Kidney tubule cell (primary cell): ENCODE results near the gene MON2.
"Not testable (repeated sequence)": the region's sequence is repeated elsewhere in the genome, so short reads cannot be mapped to it uniquely, and the experiment has no call there.

Source experiments
- DNase-seq: peaks from one replicate; pipeline ENCODE4 v3.0.0-alpha.2; 2018; ENCODE audit warnings: low spot score

MON2 gene, protein sequence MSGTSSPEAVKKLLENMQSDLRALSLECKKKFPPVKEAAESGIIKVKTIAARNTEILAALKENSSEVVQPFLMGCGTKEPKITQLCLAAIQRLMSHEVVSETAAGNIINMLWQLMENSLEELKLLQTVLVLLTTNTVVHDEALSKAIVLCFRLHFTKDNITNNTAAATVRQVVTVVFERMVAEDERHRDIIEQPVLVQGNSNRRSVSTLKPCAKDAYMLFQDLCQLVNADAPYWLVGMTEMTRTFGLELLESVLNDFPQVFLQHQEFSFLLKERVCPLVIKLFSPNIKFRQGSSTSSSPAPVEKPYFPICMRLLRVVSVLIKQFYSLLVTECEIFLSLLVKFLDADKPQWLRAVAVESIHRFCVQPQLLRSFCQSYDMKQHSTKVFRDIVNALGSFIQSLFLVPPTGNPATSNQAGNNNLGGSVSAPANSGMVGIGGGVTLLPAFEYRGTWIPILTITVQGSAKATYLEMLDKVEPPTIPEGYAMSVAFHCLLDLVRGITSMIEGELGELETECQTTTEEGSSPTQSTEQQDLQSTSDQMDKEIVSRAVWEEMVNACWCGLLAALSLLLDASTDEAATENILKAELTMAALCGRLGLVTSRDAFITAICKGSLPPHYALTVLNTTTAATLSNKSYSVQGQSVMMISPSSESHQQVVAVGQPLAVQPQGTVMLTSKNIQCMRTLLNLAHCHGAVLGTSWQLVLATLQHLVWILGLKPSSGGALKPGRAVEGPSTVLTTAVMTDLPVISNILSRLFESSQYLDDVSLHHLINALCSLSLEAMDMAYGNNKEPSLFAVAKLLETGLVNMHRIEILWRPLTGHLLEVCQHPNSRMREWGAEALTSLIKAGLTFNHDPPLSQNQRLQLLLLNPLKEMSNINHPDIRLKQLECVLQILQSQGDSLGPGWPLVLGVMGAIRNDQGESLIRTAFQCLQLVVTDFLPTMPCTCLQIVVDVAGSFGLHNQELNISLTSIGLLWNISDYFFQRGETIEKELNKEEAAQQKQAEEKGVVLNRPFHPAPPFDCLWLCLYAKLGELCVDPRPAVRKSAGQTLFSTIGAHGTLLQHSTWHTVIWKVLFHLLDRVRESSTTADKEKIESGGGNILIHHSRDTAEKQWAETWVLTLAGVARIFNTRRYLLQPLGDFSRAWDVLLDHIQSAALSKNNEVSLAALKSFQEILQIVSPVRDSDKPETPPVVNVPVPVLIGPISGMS (N-terminal part only)

DNA sequence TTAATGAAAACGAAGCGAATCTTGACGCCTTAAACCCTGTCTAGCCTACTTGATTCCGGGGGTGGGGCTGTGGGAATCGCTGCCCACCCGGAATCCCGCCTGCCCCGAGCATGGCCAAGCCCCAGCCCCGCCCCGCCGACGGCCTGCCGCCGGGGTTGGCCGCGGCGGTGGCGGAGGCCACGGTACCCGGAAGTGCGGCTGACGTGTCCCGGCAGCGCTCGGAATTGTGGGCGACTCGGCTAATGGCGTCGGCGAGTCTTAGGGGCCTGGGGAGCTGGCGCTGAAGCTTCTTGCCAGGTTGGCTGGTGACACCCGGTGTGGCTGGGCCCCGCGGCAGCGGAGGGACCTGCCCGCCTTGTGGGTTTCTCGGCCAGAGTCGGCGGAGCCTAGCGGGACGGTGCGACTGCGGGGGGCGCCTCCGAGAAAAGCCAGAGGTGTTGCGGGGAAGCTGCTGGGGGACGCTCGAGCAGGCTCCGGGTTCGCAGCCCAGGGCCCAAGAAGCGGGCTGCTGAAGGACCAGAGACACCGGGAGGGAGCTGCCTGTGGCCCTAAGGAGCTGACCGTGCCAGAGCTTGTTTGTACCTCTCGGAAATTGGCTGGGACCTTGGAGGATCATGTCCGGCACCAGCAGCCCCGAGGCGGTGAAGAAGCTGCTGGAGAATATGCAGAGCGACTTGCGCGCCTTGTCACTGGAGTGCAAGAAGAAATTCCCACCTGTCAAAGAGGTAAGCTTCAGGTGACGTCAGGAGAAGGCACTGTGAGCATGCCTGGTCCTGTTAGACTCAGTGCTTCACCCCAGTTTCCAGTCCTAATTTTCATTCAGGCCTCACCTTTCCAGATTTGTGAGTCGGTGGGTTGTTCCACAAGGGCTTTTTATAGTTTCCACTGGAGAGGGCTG lies at the start of gene MON2:
Gene MON2 (plus strand): TSS at position 233 of the 898 bp plus-strand sequence. CDS start 382 bp downstream, at position 615.
- peak; percentile 88 for DNase-seq

DNA sequence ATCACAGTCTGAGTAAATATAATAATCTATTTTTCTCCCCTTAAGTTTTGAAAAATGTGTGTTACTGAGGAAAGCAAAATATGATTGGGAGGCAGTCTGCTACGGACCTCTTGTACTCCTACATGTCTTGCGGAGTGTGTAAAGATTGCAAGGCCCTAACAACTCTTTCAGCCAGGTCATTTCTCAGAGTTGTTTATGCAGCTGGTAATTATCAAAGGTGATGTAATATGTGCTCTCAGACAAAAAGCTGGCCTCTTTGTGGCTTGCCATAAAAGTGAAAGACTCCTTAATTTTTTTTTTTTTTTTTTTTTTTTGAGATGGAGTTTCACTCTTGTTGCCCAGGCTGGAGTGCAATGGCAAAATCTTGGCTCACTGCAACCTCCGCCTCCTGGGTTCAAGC lies 40.5 kb upstream of the MON2 start:
- DNase-seq, result no peak

DNA sequence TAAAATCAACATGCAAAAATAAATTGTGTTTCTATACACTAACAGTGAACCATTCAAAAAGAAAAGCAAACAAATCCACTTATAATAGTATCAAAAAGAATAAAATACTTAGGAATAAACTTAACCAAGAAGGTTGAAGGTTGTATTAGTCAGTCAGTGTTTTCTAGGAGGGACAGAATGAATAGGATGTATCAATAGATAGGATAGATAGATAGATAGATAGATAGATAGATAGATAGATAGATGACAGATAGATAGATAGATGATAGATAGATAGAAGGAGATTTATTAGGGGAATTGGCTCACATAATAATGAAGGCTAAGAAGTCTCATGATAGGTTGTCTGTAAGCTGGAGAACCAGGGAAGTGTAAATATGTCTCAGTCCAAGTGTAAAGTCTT lies 37.2 kb upstream of the MON2 start:
- no peak for DNase-seq

DNA sequence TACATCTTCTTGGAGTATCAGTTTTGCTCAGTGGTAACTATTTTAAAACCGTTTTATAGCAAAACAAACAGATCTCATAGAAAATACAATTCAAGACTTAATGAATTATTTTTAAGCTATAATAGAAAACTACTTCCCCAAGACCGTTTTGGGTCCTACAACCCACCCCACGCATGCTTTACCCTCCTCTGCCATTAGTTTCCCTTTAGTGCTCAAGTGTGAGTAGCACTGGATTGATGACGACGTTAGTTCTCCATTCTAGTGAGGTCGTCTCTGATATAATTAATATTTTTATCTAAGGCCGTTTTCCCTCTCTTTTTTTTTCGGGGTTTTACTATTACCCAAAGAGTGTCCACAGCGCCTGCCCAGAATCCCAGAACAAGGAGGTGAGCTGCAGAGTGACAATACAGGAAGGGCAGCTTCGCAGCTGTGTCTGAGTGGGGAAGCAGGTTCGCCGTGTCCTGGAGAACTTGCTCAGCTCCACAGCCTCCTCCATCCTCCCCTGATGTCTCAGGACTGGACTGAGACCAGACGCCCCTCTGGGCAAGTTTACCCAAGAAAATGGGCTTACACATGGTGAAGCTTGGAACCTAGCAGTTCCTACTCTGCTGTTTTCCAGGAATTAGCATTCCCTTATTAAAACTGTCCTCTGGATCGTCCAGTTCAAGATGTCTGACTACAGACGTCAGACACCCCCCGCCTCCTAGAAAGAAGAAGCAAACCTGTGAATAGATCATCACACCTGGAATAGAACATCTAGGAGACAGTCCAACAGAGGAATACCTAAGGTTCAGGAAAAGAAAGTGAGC lies 31.9 kb upstream of the MON2 start:
- DNase-seq, result peak; percentile 6

DNA sequence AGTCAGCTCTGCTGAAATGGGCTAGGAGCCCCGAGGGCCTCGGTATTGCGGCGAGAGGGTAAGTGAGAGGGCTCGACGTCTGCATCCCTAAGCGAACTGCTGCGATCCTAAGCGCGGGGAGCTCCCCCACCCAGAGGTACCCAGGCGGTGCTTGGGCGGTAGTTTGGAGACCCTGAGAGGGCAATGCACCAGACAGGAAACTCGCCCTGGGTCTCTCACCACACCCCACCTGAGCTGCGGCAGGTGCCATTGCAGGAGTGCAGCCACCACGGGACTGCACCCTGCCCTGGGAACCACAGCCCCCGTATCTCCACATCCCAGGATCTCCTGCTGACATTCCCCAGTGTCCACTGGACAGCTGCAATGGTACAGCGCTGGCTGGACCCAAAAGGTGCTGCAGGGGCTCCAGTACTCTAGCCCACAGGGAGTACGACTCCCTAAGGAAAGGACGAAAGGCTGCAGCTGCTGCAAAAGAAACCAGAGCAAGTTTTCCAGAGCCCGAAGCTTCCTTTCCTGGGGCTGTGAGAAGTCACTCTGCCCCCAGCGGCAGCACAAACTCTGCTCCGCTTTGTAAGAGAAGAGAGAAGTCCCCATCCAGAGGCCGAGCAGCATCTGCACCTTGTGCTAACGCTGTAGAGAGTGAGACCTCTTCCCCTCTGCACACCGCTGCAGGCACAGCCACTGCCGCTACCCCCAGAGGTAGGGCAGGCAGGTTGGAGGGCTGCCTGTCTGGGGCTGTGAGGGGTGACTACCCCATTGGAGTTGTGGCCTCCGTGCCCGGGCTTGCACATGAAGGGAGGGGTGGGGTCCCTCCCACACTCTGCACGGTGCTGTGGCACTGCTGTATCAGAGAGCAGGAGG lies 31.1 kb upstream of the MON2 start:
- DNase-seq, result peak; percentile 72

DNA sequence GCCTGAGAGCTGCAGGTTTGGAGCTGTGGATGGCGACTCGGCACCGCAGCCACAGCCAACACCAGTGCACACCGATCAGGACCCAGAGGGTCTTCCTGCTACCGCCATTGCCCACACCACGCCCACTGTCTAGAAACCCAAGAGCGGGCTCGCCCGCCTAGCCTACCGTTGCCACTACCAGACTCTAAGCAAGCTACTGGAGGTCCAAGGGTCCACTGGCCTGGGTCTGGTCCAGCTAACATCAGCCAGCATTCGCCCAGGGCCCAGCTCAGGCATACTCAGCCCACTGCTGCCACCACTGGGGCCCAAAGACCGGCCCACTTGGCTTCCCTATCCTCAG lies 30.5 kb upstream of the MON2 start:
- DNase-seq, result no peak

DNA sequence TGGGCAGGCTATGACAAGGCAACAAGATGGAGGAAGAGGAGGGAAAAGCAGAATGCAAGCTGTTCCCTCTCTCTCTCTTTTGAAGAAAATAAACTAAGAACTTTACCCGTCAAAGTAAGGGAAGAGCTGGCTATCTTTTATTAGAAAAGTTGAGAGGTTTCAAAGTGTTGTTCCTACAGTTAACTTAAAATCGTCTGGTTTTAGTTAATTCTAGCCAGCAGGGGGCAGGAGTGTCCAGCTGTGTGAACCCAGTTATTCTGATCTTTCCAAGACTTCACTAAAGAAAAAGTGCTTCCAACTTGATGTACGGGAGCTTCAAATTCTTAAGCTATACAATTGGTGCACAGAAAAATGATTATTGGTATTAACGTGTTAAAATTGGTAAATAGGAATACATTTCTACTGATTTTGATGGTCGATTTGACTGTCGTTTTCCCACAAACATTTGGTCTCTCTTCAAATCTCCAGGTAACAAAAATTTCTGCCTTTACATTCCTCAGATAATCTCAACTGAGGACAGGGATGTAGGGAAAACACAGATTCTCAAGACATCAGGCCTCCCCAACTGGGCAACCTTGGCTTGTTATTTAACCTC lies 28.4 kb upstream of the MON2 start:
- peak; percentile 57 for DNase-seq

DNA sequence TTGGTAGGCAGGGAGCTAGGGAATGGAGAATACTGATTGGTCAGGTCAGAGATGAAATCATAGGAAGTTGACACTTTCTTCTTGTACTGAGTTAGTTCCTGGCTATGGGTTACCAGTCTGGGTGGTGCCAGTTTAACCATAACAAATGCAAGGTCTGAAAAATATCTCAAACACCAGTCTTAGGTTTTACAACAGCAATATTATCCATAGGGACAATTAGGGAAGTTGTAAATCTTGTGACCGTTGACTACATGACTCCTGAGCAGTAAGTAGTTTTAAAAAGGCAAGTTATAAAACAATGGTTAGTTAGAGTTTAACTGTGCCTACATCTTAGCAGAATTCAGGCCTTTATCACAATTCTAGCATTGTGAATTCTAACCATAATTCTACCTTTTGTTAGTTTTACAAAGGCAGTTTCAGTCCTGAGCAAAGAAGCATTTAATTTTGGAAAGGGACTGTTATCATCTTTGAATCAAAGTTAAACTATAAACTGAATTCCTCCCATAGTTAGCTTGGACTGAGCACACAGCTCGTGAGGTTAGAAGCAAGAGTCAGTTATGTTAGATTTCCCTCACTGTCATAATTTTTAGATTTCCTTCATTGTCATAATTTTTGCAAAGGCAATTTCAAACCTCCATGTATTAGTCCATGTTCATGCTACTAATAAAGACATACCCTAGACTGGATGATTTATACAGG lies 19.7 kb upstream of the MON2 start:
- no peak for DNase-seq

DNA sequence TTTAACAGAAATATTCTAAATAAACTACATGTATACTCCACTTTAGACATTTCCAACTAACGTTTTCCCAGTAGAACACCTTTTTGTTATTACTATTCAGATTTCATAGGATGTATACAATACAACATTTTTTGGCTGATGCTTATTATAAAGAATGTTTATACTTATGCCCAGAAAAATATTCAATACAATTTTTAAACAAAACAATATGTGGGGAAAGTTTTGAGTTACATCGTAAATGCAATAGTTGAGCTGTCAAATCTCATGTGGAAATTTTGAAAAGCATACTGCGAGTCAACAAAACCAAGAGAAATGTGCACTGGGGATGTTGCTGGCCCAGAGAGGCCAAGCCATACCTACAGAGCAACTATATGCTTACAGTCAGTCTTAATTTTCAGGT lies 18.2 kb upstream of the MON2 start:
- no peak for DNase-seq

DNA sequence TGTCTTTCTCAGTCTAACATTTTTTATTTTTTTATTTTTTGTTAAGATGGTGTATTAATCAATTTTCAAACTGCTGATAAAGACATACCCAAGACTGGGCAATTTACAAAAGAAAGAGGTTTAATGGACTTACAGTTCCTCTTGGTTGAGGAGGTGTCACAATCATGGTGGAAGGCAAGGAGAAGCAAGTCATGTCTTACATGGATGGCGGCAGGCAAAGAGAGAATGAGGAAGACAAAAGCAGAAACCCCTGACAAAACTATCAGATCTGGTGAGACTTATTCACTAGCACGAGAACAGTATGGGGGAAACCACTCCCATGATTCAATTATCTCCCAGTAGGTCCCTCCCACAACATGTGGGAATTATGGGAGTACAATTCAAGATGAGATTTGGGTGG lies 11.2 kb upstream of the MON2 start:
- not testable (repeated sequence) for DNase-seq

DNA sequence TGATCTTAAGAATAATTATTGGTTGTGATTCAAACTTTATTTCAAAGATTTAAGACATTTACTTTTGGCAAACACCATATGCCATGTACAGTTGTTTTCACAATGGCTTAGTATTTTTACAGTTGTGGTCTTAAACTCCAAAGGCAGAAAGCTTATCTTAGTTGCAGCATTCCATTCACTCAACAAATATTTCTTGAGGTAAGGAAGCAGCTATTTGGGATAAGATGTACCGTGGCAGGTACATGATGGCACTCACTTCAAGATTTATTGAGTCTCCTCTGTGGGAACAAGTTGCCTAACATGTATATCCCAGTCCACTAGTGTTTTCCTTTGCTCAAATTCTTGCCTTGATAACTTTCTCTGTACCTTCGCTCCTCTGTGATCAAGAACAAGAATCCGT lies 8.0 kb upstream of the MON2 start:
- DNase-seq, result no peak

DNA sequence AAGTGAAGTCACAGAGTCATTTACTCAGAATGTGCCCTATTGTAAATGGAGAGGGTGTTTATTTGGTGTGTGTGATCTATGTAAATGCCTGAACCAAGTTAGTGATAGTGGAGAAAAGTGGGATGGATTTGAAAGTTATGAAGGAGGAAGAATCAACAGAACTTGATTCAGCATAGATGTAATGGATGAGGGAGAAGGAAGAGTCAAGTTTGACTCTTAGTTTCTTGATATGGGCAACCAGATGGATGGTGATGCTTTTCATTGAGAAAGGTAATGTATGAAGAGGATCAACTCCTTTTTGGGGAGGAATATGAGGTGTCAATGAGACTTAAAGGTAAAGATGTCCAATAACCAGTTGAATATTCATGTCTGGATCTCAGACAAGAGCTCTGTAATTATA lies 6.7 kb upstream of the MON2 start:
- no peak for DNase-seq

DNA sequence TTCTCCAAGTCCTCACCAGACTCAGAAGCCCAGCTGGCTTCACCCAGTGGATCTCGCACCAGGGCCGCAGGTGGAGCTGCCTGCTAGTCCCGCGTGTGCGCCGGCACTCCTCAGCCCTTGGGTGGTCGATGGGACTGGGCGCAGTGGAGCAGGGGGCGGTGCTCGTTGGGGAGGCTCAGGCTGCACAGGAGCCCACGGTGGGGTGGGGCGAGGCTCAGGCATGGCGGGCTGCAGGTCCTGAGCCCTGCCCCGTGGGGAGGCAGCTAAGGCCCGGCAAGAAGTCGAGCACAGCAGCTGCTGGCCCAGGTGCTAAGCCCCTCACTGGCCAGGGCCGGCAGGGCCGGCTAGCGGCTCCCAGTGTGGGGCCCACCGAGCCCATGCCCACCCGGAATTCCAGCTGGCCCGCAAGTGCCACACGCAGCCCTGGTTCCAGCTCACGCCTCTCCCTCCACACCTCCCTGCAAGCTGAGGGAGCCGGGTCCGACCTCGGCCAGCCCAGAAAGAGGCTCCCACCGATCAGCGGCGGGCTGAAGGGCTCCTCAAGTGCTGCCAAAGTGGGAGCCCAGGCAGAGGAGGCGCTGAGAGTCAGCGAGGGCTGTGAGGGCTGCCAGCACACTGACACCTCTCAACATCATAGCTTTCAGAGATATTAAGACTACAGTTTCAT lies 5.3 kb upstream of the MON2 start:
- not testable (repeated sequence) for DNase-seq

DNA sequence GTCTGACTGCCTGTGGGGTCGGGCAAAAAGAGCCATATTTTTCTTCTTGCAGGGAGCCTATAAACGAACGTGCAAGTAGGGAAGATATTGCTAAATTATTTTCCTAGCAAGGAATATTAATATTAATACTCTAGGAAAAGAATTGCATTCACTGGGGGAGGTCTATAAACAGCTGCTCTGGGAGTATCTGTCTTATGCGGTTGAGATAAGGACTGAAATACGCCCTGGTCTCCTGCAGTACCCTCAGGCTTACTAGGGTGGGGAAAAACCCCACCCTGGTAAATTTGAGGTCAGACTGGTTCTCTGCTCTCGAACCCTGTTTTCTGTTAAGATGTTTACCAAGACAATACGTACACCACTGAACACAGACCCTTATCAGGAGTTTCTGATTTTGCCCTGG lies 3.4 kb upstream of the MON2 start:
- not testable (repeated sequence) for DNase-seq

DNA sequence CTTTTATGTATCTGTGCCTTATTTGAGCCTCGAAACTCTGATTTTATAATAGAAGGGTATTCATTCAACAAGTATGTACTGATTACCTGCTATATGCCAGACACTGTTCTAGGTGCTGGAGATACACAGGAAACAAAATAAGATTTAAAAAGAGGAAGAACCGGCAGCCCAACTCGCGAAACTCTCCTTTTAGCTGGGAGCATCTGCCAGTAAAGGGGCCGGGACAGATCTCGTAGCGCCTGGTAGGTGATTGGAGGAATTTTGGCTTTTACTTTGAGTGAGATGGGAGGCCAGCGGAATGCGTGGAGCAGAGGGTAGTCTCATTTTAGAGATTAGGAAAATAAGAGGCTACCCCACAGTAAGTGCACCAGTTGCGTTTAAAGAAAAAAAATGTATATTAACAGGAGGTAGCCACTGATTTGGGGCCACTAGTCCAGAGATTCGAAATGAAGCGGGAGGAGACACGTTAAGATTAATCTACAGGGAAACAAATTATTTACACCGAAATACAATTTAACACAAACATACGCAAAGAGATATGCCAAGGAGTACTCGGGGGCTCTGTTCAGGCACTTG lies 520 bp upstream of the MON2 start:
- peak; percentile 31 for DNase-seq

DNA sequence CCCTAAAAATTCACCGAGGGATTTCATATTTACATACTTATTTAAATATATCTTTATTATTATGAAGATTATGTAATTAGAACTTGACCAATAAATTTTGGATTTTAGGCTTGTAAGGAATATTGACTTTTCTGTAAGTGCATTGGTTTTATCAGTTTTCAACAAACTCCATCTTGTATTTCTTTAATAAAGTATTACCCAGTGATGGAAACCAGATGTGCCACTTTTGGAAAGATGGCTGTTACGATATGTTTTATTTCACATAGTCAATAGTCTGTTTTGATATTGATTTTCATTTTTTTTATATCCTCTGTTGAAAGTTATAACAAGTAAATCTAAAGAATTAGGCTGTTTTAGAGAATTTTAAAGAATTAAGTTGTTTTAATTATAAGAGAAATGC lies 1.8 kb downstream of the MON2 start:
- no peak for DNase-seq

DNA sequence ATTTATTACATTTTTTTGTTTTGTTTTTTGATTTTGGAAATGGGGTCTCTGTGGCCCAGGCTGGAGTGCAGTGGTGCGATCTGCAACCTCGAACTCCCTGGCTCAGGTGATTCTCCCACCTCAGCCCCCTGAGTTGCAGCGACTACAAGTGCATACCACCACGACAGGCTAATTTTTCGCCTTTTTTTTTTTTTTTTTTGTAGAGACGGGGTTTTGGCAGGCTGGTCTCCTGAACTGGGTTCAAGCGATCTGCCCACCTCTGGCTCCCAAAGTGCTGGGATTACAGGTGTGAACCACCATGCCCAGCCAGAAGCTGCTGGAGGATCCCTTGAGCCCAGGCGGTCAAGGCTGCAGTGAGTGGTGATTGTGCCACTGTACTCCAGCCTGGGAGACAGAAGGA lies 2.3 kb downstream of the MON2 start:
- DNase-seq, result no peak

DNA sequence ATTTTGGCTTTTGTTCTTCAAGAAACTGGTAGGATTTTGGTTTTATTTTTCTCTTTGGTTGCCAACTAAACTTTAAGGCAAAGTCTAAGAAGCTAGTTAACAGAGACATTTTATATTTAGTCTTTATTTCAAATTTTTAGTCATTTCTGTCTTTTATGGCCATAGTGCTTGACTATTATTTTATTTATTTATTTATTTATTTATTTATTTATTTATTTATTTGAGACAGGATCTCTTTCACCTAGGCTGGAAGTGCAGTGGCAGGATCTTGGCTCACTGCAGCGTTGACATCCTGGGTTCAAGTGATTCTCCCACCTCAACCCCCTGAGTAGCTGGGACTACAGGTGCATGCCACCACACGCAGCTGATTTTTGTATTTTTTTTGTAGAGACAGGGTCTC lies 3.1 kb downstream of the MON2 start:
- no peak for DNase-seq
